ENCODE results near the gene PSME1.

Gene PSME1

DNA sequence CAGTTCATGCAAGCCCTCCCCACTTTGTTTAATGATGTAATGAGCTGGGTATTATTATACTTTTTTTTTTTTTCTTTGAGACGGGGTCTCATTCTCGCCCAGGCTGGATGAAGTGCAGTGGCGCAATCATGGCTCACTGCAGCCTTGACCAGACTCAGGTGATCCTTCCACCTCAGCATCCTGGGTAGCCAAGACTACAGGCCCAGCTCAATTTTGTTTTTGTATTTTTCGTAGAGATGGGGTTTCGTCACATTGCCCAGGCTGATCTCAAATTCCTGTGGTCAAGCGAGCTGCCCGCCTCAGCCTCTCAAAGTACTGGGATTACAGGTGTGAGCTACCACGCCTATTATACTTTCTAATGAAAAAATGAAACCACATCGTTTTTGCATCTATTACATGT, 25.9 kb upstream of the PSME1 start:
- Histone ChIP-seq H3K4me3 (ENCODE audit: low read length) (no peak overlapping the region), H3K9ac (ENCODE audit: low read depth, low read length) (no peak overlapping the region), H3K36me3 (ENCODE audit: insufficient read depth, low read depth, low read length) (no peaks in the 10 kb centered on the region), H3K4me1 (ENCODE audit: insufficient read depth, low read length) (0 out of 2 replicates have a peak, but pooled peaks cover 2% of the 10 kb centered on the region), H3K27ac (ENCODE audit: low read length) (no peak overlapping the region), H3K27me3 (ENCODE audit: insufficient read depth, low read length) (no peaks in the 10 kb centered on the region), H3K9me3 (ENCODE audit: insufficient read depth, low read depth, low read length) (no peaks in the 10 kb centered on the region)

DNA sequence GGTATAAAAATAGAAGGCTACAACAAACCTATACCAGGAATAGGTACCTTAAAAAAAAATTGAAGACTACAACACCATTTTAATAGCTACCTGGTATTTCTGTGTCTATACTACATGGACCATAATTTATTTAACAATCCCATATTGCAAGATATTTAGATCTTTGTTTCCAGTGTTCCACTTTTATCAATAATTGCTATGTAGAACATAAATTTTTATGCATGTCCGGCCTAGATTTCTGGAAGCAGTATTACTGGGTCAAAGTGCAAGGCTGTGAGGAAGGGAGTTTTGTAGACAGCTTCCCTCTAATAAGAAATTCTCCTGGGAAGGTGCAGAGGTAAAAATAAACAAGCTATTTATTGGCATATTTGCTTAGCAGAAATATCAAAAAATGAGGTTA, 25.5 kb upstream of the PSME1 start:
- no peaks in the 10 kb centered on the region for H3K9me3 ChIP-seq (ENCODE audit: insufficient read depth, low read depth, low read length)
- no peak overlapping the region for H3K27ac ChIP-seq (ENCODE audit: low read length)
- H3K4me1 ChIP-seq (ENCODE audit: insufficient read depth, low read length) = peaks cover 2% of the 10 kb centered on the region; the same call in 1 of the 2 replicates
- no peak overlapping the region for H3K9ac ChIP-seq (ENCODE audit: low read depth, low read length)
- H3K4me3 ChIP-seq (ENCODE audit: low read length) = no peak overlapping the region
- H3K36me3 ChIP-seq (ENCODE audit: insufficient read depth, low read depth, low read length) = no peaks in the 10 kb centered on the region
- no peaks in the 10 kb centered on the region for H3K27me3 ChIP-seq (ENCODE audit: insufficient read depth, low read length)

DNA sequence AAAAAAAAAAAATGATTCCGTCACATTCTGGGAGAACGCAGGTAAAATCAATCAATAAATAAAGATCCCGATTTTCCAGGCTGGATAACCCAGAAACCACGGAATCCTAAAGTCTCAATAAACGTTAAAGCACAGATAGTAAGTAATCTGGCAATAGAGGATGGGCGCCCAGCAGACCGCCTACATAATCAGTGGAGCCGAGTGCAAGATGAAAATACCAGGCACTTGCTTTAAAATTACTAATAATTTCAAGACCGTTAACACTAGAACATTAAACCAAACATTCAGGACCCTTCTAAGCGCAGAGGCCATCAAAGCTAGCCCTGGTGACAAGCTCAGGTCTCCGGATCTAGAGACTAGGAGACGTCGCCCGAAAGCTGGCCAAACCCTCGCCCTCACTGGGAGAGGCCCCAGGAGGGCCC, 22.6 kb upstream of the PSME1 start:
- peak overlapping the region; percentile 52 for H3K27ac ChIP-seq (ENCODE audit: low read length)
- H3K27me3 ChIP-seq (ENCODE audit: insufficient read depth, low read length) = no peaks in the 10 kb centered on the region
- peaks cover 18% of the 10 kb centered on the region for H3K36me3 ChIP-seq (ENCODE audit: insufficient read depth, low read depth, low read length)
- peak overlapping the region; percentile 94 for H3K4me3 ChIP-seq (ENCODE audit: low read length)
- H3K4me1 ChIP-seq (ENCODE audit: insufficient read depth, low read length) = peaks cover 9% of the 10 kb centered on the region; the same call in 1 of the 2 replicates
- peak overlapping the region; percentile 85; the same call in 1 of the 2 replicates for H3K9ac ChIP-seq (ENCODE audit: low read depth, low read length)
- no peaks in the 10 kb centered on the region for H3K9me3 ChIP-seq (ENCODE audit: insufficient read depth, low read depth, low read length)

DNA sequence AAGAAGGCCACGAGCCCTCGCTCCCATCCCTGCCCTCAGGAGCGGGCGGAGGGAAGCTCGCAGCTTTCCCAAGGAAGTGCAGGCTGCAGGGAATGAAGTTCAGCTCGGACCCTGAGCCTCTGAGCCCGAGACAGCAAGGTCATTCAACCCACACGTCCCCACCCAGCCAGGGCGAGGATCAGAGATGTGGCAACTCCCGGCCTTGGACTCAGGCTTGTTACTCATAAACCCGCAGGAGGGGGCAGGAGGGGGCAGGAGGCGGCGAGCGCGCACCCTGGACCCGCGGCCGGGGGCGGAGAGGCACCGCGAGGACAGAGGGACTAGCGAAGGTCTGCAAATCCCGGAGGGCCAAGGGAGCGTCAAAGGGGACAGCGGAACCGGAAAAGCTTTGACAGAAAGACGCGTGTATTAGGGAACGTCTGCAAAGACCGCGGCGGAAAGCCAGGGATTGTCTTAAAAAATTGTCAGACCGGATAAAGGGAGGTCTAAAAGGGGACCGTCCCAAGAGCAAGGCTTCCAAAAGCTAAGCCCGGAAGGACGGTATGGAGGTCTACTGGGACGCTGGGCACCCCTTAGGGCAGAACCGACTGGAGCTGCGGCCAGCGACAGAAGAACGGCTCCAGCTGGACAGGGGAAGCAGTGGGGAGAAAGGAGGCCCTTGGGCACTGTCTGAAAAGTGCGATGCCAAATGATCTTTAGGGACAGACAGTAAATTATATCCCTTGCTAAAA, 22.0 kb upstream of the PSME1 start:
- no peaks in the 10 kb centered on the region for H3K27me3 ChIP-seq (ENCODE audit: insufficient read depth, low read length)
- peak overlapping the region; percentile 85; the same call in 1 of the 2 replicates for H3K9ac ChIP-seq (ENCODE audit: low read depth, low read length)
- H3K4me1 ChIP-seq (ENCODE audit: insufficient read depth, low read length) = peaks cover 6% of the 10 kb centered on the region; the same call in 1 of the 2 replicates
- H3K4me3 ChIP-seq (ENCODE audit: low read length) = peak overlapping the region; percentile 94
- no peaks in the 10 kb centered on the region for H3K9me3 ChIP-seq (ENCODE audit: insufficient read depth, low read depth, low read length)
- H3K27ac ChIP-seq (ENCODE audit: low read length) = peak overlapping the region; percentile 52
- peaks cover 23% of the 10 kb centered on the region for H3K36me3 ChIP-seq (ENCODE audit: insufficient read depth, low read depth, low read length)

DNA sequence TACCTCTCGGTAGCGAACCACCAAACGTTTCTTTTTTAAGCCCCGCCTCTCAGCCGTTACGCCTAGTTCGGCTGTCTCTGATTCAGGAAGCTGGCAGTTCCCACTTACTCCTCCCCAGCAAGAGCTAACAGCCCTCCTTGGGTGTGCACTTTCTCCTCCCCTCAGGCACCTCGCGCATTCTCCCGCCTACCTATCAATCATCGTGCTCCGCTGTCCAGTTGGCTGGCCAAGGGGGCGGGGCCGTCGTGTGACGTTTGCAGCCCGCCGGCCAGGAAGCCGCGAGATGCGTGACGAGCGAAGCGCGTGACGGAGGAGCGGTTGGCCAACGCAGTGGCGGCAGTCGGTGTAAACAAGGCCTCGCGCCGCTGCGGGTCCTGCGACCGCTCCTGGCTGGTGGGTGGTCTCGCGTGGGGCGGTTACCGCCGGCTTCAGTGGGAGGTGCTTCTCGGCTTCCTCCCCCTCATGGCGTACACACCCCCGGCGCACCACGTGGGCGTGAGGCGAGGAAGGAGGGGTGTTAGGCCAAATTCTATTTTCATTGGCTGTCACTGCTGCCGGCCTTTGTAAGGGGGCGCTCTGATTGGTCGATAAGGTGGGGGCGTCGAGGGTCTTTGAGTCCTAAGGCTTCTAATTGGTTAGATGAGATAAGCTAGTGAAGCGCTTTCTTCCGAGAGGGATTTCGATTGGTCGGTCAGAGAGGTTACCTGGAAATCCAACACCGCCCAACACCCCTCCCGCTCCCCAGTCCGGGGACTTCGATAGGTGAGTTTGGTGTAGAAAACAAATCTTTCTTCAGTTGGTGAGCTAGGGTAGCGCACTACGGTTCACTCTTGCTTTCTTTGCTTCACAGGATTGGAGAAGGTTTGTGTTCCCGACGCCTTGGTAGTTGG, 21.2 kb upstream of the PSME1 start, which contains the start of the genes DCAF11 and NRL:
Gene DCAF11, plus strand, starts transcription at position 246 of the 890 bp plus-strand sequence. CDS start 818 bp downstream, outside the sequence.
Gene NRL, minus strand, starts transcription at position 418 of the 890 bp plus-strand sequence. CDS start 32,101 bp downstream, outside the sequence.
- H3K9ac ChIP-seq (ENCODE audit: low read depth, low read length) = peak within 1 kb of the TSS; percentile 85
- no peaks in the 10 kb centered on the region for H3K9me3 ChIP-seq (ENCODE audit: insufficient read depth, low read depth, low read length)
- peaks cover 32% of the 10 kb centered on the region for H3K36me3 ChIP-seq (ENCODE audit: insufficient read depth, low read depth, low read length)
- peak within 1 kb of the TSS; percentile 94 for H3K4me3 ChIP-seq (ENCODE audit: low read length)
- peak within 1 kb of the TSS; percentile 52 for H3K27ac ChIP-seq (ENCODE audit: low read length)
- H3K4me1 ChIP-seq (ENCODE audit: insufficient read depth, low read length) = peaks cover 6% of the 10 kb centered on the region; the same call in 1 of the 2 replicates
- H3K27me3 ChIP-seq (ENCODE audit: insufficient read depth, low read length) = no peaks in the 10 kb centered on the region

DNA sequence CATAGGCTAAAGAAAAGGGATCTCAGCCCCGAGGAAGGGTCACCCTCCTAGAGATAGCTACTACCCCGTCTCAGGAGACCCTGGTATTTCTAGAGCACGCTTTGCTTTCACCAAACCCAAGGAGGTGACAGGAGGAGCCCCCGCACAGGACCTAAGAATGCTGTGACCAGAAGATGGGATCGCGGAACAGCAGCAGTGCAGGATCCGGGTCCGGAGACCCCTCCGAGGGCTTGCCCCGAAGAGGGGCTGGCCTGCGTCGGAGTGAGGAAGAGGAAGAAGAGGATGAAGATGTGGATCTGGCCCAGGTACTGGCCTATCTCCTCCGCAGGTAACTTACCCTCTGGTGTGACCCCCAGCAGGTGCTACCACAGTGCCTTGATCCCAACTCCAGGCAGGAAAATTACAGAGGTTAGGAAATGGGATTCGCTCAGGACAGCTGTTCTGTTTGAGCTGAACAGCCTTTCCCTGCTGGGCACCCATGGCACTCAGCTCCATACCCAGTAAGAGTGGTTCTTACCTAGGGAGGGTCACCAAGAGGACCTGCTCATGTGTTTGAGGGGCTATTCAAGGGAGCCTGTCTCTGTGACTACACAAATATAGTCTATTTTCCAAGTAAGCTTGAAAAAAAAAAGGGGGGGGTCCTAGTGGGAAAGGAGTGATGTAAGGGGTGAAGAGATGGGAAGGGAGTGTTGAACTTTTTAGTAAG, 20.4 kb upstream of the PSME1 start:
- H3K27me3 ChIP-seq (ENCODE audit: insufficient read depth, low read length) = no peaks in the 10 kb centered on the region
- H3K9ac ChIP-seq (ENCODE audit: low read depth, low read length) = peak overlapping the region; percentile 78
- no peaks in the 10 kb centered on the region for H3K9me3 ChIP-seq (ENCODE audit: insufficient read depth, low read depth, low read length)
- H3K4me3 ChIP-seq (ENCODE audit: low read length) = peak overlapping the region; percentile 94
- H3K36me3 ChIP-seq (ENCODE audit: insufficient read depth, low read depth, low read length) = peaks cover 36% of the 10 kb centered on the region
- no peak overlapping the region for H3K27ac ChIP-seq (ENCODE audit: low read length)
- peaks cover 6% of the 10 kb centered on the region; the same call in 1 of the 2 replicates for H3K4me1 ChIP-seq (ENCODE audit: insufficient read depth, low read length)

DNA sequence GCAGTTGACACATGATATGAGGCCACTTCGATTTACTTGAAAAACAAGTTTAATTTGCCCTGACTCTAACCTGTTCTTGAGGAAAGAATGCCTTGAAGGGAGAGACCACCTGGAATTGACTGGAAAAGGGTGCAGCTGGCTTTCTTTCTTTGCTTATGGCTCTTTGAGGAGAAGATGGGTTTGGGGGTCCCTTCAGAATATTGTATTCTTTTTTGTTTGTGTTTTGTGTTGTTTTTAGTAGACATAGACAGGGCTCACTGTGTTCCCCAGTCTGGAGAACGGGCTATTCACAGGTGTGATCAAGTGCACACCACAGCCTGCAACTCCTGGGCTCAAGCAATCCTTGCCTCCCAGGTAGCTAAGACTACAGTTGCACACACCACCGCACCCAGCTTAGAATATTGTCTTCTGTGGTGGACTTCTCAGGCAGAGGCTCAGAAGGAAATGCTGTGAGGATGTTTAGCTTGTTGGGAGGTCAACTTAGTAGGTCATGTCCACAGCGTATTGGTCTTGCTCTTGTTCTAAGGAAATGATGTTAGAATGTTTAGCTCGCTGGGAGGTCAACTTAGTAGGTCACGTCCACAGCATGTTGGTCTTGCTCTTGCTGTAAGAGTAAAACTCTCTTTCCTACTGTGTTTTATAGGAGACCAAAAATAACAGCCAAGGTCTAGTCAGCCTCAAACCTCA, 19.7 kb upstream of the PSME1 start:
- Histone ChIP-seq H3K36me3 (ENCODE audit: insufficient read depth, low read depth, low read length) (peaks cover 43% of the 10 kb centered on the region), H3K9ac (ENCODE audit: low read depth, low read length) (0 out of 2 replicates have a peak overlapping the region, but pooled peaks have one; percentile 78), H3K27ac (ENCODE audit: low read length) (no peak overlapping the region), H3K4me3 (ENCODE audit: low read length) (peak overlapping the region; percentile 94), H3K9me3 (ENCODE audit: insufficient read depth, low read depth, low read length) (no peaks in the 10 kb centered on the region), H3K4me1 (ENCODE audit: insufficient read depth, low read length) (peaks cover 6% of the 10 kb centered on the region; the same call in 1 of the 2 replicates), H3K27me3 (ENCODE audit: insufficient read depth, low read length) (no peaks in the 10 kb centered on the region)

DNA sequence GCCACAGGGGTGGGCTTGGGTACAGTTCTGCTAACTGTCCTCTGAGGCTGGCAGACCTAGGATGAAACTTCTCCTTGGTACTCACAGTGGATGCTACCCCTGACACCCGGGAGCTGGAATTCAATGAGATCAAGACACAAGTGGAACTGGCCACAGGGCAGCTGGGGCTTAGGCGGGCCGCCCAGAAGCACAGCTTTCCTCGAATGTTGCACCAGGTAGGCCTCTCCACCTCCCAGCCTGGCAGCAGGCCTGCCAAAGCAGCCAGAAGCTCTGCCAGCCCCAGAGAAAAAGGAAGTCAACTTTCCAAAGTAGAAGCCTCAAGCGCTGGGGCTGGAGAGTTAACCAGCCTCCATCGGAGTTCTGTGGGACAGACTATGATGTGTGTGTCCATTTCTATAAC, 18.8 kb upstream of the PSME1 start:
- Histone ChIP-seq H3K4me1 (ENCODE audit: insufficient read depth, low read length) (peaks cover 6% of the 10 kb centered on the region; the same call in 1 of the 2 replicates), H3K27ac (ENCODE audit: low read length) (no peak overlapping the region), H3K27me3 (ENCODE audit: insufficient read depth, low read length) (no peaks in the 10 kb centered on the region), H3K4me3 (ENCODE audit: low read length) (no peak overlapping the region), H3K9ac (ENCODE audit: low read depth, low read length) (no peak overlapping the region), H3K36me3 (ENCODE audit: insufficient read depth, low read depth, low read length) (peaks cover 49% of the 10 kb centered on the region), H3K9me3 (ENCODE audit: insufficient read depth, low read depth, low read length) (no peaks in the 10 kb centered on the region)

DNA sequence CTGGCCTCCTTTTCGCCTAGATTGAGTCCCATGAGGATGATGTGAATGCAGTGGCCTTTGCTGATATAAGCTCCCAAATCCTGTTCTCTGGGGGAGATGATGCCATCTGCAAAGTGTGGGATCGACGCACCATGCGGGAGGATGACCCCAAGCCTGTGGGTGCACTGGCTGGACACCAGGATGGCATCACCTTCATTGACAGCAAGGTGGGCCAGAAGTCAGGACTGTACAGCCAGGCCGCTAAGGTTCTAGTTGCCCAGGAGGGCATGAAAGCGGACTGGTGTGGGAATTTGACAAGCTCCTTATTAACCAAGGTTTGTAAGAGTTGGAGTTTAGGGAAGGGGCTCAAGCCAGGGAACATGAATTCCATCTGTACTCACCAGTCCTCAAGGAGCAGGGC, 16.3 kb upstream of the PSME1 start:
- H3K9me3 ChIP-seq (ENCODE audit: insufficient read depth, low read depth, low read length) = no peaks in the 10 kb centered on the region
- no peak overlapping the region for H3K27ac ChIP-seq (ENCODE audit: low read length)
- H3K9ac ChIP-seq (ENCODE audit: low read depth, low read length) = no peak overlapping the region
- peaks cover 6% of the 10 kb centered on the region; the same call in 1 of the 2 replicates for H3K4me1 ChIP-seq (ENCODE audit: insufficient read depth, low read length)
- peaks cover 65% of the 10 kb centered on the region for H3K36me3 ChIP-seq (ENCODE audit: insufficient read depth, low read depth, low read length)
- no peak overlapping the region for H3K4me3 ChIP-seq (ENCODE audit: low read length)
- no peaks in the 10 kb centered on the region for H3K27me3 ChIP-seq (ENCODE audit: insufficient read depth, low read length)

DNA sequence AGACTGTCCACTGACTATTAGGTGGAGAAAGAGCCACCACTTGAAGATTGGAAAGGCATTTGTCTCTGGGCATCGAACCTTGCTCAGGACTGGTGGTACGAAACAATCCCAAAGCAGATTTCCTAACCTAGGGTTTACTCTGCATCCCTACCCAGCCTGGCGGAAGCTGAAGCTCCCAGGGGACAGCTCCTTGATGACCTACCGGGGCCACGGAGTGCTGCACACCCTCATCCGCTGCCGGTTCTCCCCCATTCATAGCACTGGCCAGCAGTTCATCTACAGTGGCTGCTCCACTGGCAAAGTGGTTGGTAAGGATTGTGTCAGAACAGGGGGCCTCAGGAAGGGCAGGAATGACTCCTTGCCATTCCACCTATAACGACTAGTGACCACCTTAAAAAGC, 14.8 kb upstream of the PSME1 start:
- Histone ChIP-seq H3K27ac (ENCODE audit: low read length) (no peak overlapping the region), H3K4me1 (ENCODE audit: insufficient read depth, low read length) (no peaks in the 10 kb centered on the region; the same call in 1 of the 2 replicates), H3K36me3 (ENCODE audit: insufficient read depth, low read depth, low read length) (peaks cover 65% of the 10 kb centered on the region), H3K9ac (ENCODE audit: low read depth, low read length) (no peak overlapping the region), H3K4me3 (ENCODE audit: low read length) (no peak overlapping the region), H3K9me3 (ENCODE audit: insufficient read depth, low read depth, low read length) (no peaks in the 10 kb centered on the region), H3K27me3 (ENCODE audit: insufficient read depth, low read length) (no peaks in the 10 kb centered on the region)

All from iPS-20b (cell line).